Liver (tissue), 2 donors: Measurements from ENCODE around the gene SMS.

Experiments used
- FOXA1 ChIP-seq: IDR thresholded peaks from 2 replicates; pipeline ENCODE4 v1.6.1; 2016; ENCODE audit warnings: antibody characterized with exemption
- RXRA ChIP-seq, 2 donors: IDR thresholded peaks; 2 replicates each; pipeline ENCODE4 v1.6.1; 2017 to 2018; ENCODE audit warnings: antibody characterized with exemption in 2 of 2, mild to moderate bottlenecking in 1 of 2
- donor health status: healthy.

DNA sequence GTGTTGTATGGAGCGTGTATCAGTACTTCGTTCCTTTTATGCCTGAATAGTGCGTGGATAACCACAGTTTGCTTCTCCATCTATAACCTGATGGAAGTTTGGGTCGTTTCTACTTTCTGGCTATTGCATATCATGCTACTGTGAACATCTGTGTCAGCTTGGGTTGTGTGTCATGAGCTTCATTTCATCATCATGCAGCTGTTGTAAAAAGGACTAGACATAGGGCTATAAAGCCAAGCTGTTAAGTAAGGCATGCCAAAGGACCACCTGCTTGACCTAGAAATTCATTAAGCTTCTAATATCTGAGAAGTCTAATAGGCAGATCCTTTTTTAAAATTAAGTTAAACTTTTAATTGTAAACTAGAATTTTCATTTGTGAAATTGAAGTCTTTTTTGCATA, 18.4 kb downstream of the SMS start:
- no peak for TF ChIP-seq FOXA1
- no peak for TF ChIP-seq RXRA (IDR thresholded peaks at IDR 0.05)
